NCI-H128 (cell line): Measurements from ENCODE around the gene ZNF652.

Experiments
- DNase-seq: peaks from one replicate; lab custom pipeline; 2025; ENCODE audit not compliant: unreplicated experiment; lab: John Stamatoyannopoulos, UW

The ZNF652 gene

GRCh38 chr17:49359990-49360795 lies 1.9 kb downstream of the ZNF652 start:
- DNase-seq, result no peak

GRCh38 chr17:49358641-49359247 lies 3.3 kb downstream of the ZNF652 start:
- no peak for DNase-seq

GRCh38 chr17:49357516-49357915 lies 4.5 kb downstream of the ZNF652 start:
- no peak for DNase-seq

- DNase-seq, result no peak
Measured at GRCh38 chr17:49356320-49356719, 5.7 kb downstream of the ZNF652 start.

- DNase-seq, result no peak
Measured at GRCh38 chr17:49353607-49354006, 8.4 kb downstream of the ZNF652 start.

- no peak for DNase-seq
Measured at GRCh38 chr17:49352587-49353154, 9.4 kb downstream of the ZNF652 start.

GRCh38 chr17:49351572-49352140 lies 10.4 kb downstream of the ZNF652 start:
- DNase-seq, result no peak

- DNase-seq, result no peak
Measured at GRCh38 chr17:49349541-49349940, 12.5 kb downstream of the ZNF652 start.

GRCh38 chr17:49344914-49345313 lies 17.1 kb downstream of the ZNF652 start:
- DNase-seq, result no peak

- no peak for DNase-seq
Measured at GRCh38 chr17:49343273-49343672, 18.8 kb downstream of the ZNF652 start.

GRCh38 chr17:49342575-49342936 lies 19.5 kb downstream of the ZNF652 start:
- no peak for DNase-seq

GRCh38 chr17:49341356-49341755 lies 20.7 kb downstream of the ZNF652 start:
- no peak for DNase-seq

GRCh38 chr17:49339354-49339753 lies 22.7 kb downstream of the ZNF652 start:
- no peak for DNase-seq

GRCh38 chr17:49338883-49339282 lies 23.2 kb downstream of the ZNF652 start:
- no peak for DNase-seq

GRCh38 chr17:49337884-49338283 lies 24.2 kb downstream of the ZNF652 start:
- DNase-seq, result no peak

- no peak for DNase-seq
Measured at GRCh38 chr17:49334744-49335512, 27.1 kb downstream of the ZNF652 start.

GRCh38 chr17:49333804-49334203 lies 28.2 kb downstream of the ZNF652 start:
- no peak for DNase-seq

- no peak for DNase-seq
Measured at GRCh38 chr17:49327835-49328784, 33.9 kb downstream of the ZNF652 start.

GRCh38 chr17:49325980-49326379 lies 36.1 kb downstream of the ZNF652 start:
- DNase-seq, result no peak

- no peak for DNase-seq
Measured at GRCh38 chr17:49318435-49318965, 43.5 kb downstream of the ZNF652 start.
